Loucy (cell line): ENCODE measurements around the gene CYP27A1.
"Not testable (repeated sequence)": the region's sequence is repeated elsewhere in the genome, so short reads cannot be mapped to it uniquely, and the experiment has no call there.

Experiments used
- H2AFZ ChIP-seq: fragments of 200-600 bp; sonication (generic); 2 replicates; pipeline ENCODE4 v1.6.0; 2016; ENCODE audit warnings: antibody characterized with exemption, mild to moderate bottlenecking, low read length, moderate library complexity
- H3F3A ChIP-seq: fragments of 200-600 bp; 2 replicates; pipeline ENCODE4 v1.6.0; 2016; ENCODE audit warnings: antibody characterized with exemption, low read depth, mild to moderate bottlenecking
- H3K27me3 ChIP-seq: fragments of 200-600 bp; sonication (generic); 2 replicates; pipeline ENCODE4 v1.6.1; 2014; ENCODE audit warnings: low read length, mild to moderate bottlenecking; ENCODE audit not compliant: insufficient read depth, poor library complexity, severe bottlenecking
- H3K36me3 ChIP-seq: fragments of 200-600 bp; sonication (generic); 2 replicates; pipeline ENCODE4 v1.6.1; 2016; ENCODE audit warnings: low read length; ENCODE audit not compliant: insufficient read depth
- H3K4me1 ChIP-seq: fragments of 200-600 bp; sonication (generic); 2 replicates; pipeline ENCODE4 v1.5.1; 2014; ENCODE audit warnings: low read length, mild to moderate bottlenecking; ENCODE audit not compliant: insufficient read depth, poor library complexity, severe bottlenecking
- H3K4me2 ChIP-seq: fragments of 200-600 bp; sonication (generic); 2 replicates; pipeline ENCODE4 v1.6.0; 2014; ENCODE audit warnings: antibody characterized with exemption, low read length, low read depth, mild to moderate bottlenecking; ENCODE audit not compliant: poor library complexity, severe bottlenecking
- H3K4me3 ChIP-seq: fragments of 200-600 bp; sonication (generic); 2 replicates; pipeline ENCODE4 v1.5.1; 2014; ENCODE audit warnings: low read length, mild to moderate bottlenecking, mixed read lengths; ENCODE audit not compliant: poor library complexity, severe bottlenecking
- H3K79me2 ChIP-seq: fragments of 200-600 bp; sonication (generic); 2 replicates; pipeline ENCODE4 v1.6.1; 2014; ENCODE audit warnings: low read length; ENCODE audit not compliant: insufficient read depth
- H3K9ac ChIP-seq: fragments of 200-600 bp; sonication (generic); 2 replicates; pipeline ENCODE4 v1.6.0; 2014; ENCODE audit warnings: mild to moderate bottlenecking, low read depth, low read length, moderate library complexity; ENCODE audit not compliant: poor library complexity, severe bottlenecking
- H3K9me2 ChIP-seq: fragments of 200-600 bp; sonication (generic); replicated peaks from 2 replicates; pipeline ENCODE4 v1.6.1; 2016; ENCODE audit warnings: low read depth, low read length, mixed read lengths
- H3K9me3 ChIP-seq: fragments of 200-600 bp; sonication (generic); 2 replicates; pipeline ENCODE4 v1.6.1; 2014; ENCODE audit warnings: mild to moderate bottlenecking, antibody characterized with exemption, low read length, low read depth; ENCODE audit not compliant: insufficient read depth
- H4K20me1 ChIP-seq: fragments of 200-600 bp; sonication (generic); 2 replicates; pipeline ENCODE4 v1.6.0; 2014; ENCODE audit warnings: antibody characterized with exemption, low read length, mild to moderate bottlenecking; ENCODE audit not compliant: insufficient read depth, poor library complexity, severe bottlenecking
- EZH2phosphoT487 ChIP-seq: fragments of 200-600 bp; IDR thresholded peaks from 2 replicates; pipeline ENCODE4 v1.6.1; 2018; ENCODE audit warnings: antibody characterized with exemption, mild to moderate bottlenecking, moderate library complexity, borderline replicate concordance
- TF ChIP-seq, protein P1 (sequence below): fragments of 200-600 bp; sonication (generic); conservative IDR thresholded peaks from 2 replicates; pipeline ENCODE4 v1.5.1; 2014; ENCODE audit warnings: mild to moderate bottlenecking, antibody characterized with exemption, low read length

CYP27A1 gene

DNA sequence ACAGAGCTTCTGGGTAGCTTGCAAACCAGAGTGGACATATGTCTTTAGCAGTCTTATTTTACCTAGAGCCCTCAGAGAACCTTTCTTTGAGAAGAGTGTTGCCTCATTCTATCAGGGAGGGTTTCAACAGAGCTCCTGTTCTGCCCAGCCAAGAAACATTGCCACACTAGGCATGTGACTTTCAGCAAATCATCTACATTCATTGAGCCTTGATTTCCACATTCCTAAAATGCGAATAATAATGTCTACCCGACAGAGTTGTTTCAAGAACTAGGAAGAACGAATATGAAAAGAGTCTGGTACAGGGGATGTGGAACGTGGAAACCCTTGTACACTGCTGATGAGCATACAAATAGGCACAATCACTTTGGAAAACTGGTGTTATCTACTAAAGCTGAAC lies 57.5 kb downstream of the CYP27A1 start:
- Histone ChIP-seq H3K9me2 (no peaks in the 10 kb centered on the region), H3K36me3 (no peaks in the 10 kb centered on the region), H3F3A (no peaks in the 10 kb centered on the region), H3K4me3 (no peak overlapping the region), H2AFZ (no peak overlapping the region), H3K9ac (no peak overlapping the region), H3K27me3 (peaks cover 15% of the 10 kb centered on the region), H3K9me3 (no peaks in the 10 kb centered on the region), H4K20me1 (no peaks in the 10 kb centered on the region), H3K4me1 (no peaks in the 10 kb centered on the region), H3K79me2 (no peaks in the 10 kb centered on the region), H3K4me2 (no peak overlapping the region)
- TF ChIP-seq, protein P1, sequence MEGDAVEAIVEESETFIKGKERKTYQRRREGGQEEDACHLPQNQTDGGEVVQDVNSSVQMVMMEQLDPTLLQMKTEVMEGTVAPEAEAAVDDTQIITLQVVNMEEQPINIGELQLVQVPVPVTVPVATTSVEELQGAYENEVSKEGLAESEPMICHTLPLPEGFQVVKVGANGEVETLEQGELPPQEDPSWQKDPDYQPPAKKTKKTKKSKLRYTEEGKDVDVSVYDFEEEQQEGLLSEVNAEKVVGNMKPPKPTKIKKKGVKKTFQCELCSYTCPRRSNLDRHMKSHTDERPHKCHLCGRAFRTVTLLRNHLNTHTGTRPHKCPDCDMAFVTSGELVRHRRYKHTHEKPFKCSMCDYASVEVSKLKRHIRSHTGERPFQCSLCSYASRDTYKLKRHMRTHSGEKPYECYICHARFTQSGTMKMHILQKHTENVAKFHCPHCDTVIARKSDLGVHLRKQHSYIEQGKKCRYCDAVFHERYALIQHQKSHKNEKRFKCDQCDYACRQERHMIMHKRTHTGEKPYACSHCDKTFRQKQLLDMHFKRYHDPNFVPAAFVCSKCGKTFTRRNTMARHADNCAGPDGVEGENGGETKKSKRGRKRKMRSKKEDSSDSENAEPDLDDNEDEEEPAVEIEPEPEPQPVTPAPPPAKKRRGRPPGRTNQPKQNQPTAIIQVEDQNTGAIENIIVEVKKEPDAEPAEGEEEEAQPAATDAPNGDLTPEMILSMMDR, result no peak
- TF ChIP-seq EZH2phosphoT487, result no peak

DNA sequence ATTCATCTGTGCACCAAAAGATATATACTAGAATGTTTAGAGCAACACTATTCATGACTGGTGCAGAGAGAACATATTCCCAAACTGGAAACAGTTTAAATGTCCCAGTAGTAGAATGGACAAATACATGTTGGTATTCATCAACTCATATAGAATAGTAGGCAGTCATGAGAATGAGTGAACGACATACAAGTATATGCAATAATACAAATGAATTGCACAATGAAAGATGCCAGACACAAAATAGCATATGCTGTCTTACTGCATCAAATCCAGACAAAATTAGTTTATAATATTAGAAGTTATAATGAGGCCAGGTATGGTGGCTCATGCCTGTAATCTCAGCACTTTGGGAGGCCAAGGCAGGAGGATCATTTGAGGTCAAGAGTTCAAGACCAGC lies 57.9 kb downstream of the CYP27A1 start:
- no peaks in the 10 kb centered on the region for H3K9me2 ChIP-seq
- no peaks in the 10 kb centered on the region for H3K9me3 ChIP-seq
- TF ChIP-seq, protein P1, result no peak
- no peak for TF ChIP-seq EZH2phosphoT487
- no peaks in the 10 kb centered on the region for H3K36me3 ChIP-seq
- no peak overlapping the region for H3K4me2 ChIP-seq
- H2AFZ ChIP-seq, result no peak overlapping the region
- H3K9ac ChIP-seq, result no peak overlapping the region
- H3K4me1 ChIP-seq, result no peaks in the 10 kb centered on the region
- no peak overlapping the region for H3K4me3 ChIP-seq
- H4K20me1 ChIP-seq, result no peaks in the 10 kb centered on the region
- no peaks in the 10 kb centered on the region for H3F3A ChIP-seq
- peaks cover 15% of the 10 kb centered on the region for H3K27me3 ChIP-seq
- no peaks in the 10 kb centered on the region for H3K79me2 ChIP-seq

DNA sequence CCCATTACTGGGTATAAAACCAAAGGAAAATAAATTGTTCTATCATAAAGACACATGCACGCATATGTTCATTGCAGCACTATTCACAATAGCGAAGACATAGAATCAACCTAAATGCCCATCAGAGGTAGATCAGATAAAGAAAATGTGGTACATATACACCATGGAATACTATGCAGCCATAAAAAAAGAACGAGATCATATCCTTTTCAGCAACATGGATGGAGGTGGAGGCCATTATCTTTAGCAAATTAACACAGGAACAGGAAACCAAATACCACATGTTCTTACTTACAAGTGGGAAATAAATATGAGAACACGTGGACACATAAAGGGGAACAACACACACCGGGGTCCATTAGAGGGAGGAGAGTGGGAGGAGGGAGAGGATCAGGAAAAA lies 62.4 kb downstream of the CYP27A1 start:
- H3K4me3 ChIP-seq, H3K4me1 ChIP-seq: not testable (repeated sequence)

DNA sequence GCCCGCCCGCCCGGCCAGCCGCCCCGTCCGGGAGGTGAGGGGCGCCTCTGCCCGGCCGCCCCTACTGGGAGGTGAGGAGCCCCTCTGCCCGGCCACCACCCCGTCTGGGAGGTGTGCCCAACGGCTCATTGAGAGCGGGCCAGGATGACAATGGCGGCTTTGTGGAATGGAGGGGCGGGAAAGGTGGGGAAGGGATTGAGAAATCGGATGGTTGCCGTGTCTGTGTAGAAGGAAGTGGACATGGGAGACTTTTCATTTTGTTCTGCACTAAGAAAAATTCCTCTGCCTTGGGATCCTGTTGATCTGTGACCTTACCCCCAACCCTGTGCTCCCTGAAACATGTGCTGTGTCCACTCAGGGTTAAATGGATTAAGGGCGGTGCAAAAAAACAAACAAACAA lies 65.0 kb downstream of the CYP27A1 start:
- not testable (repeated sequence) for H3K79me2 ChIP-seq, H3K4me1 ChIP-seq, H3F3A ChIP-seq, H3K4me2 ChIP-seq, H3K9me2 ChIP-seq, H3K36me3 ChIP-seq, H4K20me1 ChIP-seq, H3K27me3 ChIP-seq, H3K9ac ChIP-seq, H3K9me3 ChIP-seq, H3K4me3 ChIP-seq, H2AFZ ChIP-seq

More for the DNA sequence above, 62.4 kb downstream of the CYP27A1 start:
- H3K4me2 ChIP-seq, H3K9me2 ChIP-seq, H4K20me1 ChIP-seq, H3F3A ChIP-seq, H3K9me3 ChIP-seq, H3K9ac ChIP-seq, H3K27me3 ChIP-seq, H3K79me2 ChIP-seq, H3K36me3 ChIP-seq, H2AFZ ChIP-seq: not testable (repeated sequence)
